H1 (cell line): ENCODE measurements around the gene PLK4. TPM values are rescaled to one million over a fixed set of nuclear protein-coding genes. Genes with fewer than 3 reads are reported as not detected.

ENCODE experiments used
- CTCF ChIA-PET: fragments of 300-600 bp; sonication (Branson Sonifier 250); formaldehyde crosslinking; loops from one replicate; lab custom pipeline; 2021; ENCODE audit not compliant: partially characterized antibody; lab: Charles Lee
- POLR2A ChIA-PET: fragments of 300-600 bp; sonication (Branson Sonifier 250); formaldehyde crosslinking; loops from one replicate; lab custom pipeline; 2021; ENCODE audit warnings: inconsistent platforms; ENCODE audit not compliant: partially characterized antibody; lab: Charles Lee
- DNase-seq, 2 experiments: peaks; one replicate each; pipeline versions ENCODE4 v3.0.0 to v3.0.0-alpha.2; 2010 to 2022; ENCODE audit warnings: low spot score in 2 of 2, low read depth in 1 of 2, mixed read lengths in 1 of 2
- FAIRE-seq: peaks from 2 replicates; lab custom pipeline; 2011; peaks lifted over from hg19 to GRCh38; lab: Jason Lieb, UNC
- H2AFZ ChIP-seq: 2 replicates; pipeline ENCODE4 v1.8.1; 2012; ENCODE audit warnings: low read length, inconsistent platforms
- H2AK5ac ChIP-seq: 2 replicates; pipeline ENCODE4 v1.6.1; 2013; ENCODE audit warnings: low read depth, low read length
- H2BK120ac ChIP-seq: replicated peaks from 2 replicates; pipeline ENCODE3; 2013; ENCODE audit warnings: low read depth, low read length, inconsistent platforms
- H2BK12ac ChIP-seq: 2 replicates; pipeline ENCODE4 v1.6.1; 2013; ENCODE audit warnings: low read depth, low read length
- H2BK15ac ChIP-seq: 2 replicates; pipeline ENCODE4 v1.6.1; 2013; ENCODE audit warnings: low read length
- H2BK20ac ChIP-seq: 2 replicates; pipeline ENCODE4 v1.6.1; 2013; ENCODE audit warnings: low read length
- H2BK5ac ChIP-seq: 2 replicates; pipeline ENCODE4 v1.6.1; 2013; ENCODE audit warnings: low read depth, low read length
- H3K14ac ChIP-seq: 2 replicates; pipeline ENCODE4 v1.6.1; 2013; ENCODE audit warnings: inconsistent platforms; ENCODE audit not compliant: insufficient read length
- H3K18ac ChIP-seq: 2 replicates; pipeline ENCODE4 v1.6.1; 2013; ENCODE audit warnings: low read length; ENCODE audit errors: extremely low read depth
- H3K23ac ChIP-seq: 2 replicates; pipeline ENCODE4 v1.6.1; 2013; ENCODE audit warnings: inconsistent platforms; ENCODE audit not compliant: insufficient read length
- H3K23me2 ChIP-seq: 2 replicates; pipeline ENCODE4 v1.6.1; 2013; ENCODE audit warnings: low read depth, low read length
- H3K27ac ChIP-seq: 2 replicates; pipeline ENCODE4 v1.6.1; 2011; ENCODE audit warnings: low read depth, low read length, inconsistent platforms
- H3K27me3 ChIP-seq, 4 experiments: replicated peaks in 1 of 4; 1 replicate in 1 of 4; 2 replicates in 3 of 4; pipeline versions ENCODE4 v1.6.1 to v1.8.1; 2011 to 2013; ENCODE audit warnings: low read length in 3 of 4, mild to moderate bottlenecking in 3 of 4, inconsistent platforms in 2 of 4, mixed read lengths in 2 of 4, moderate library complexity in 1 of 4; ENCODE audit not compliant: control insufficient read depth in 3 of 4, insufficient read depth in 3 of 4; ENCODE audit errors: extremely low read depth in 1 of 4
- H3K36me3 ChIP-seq, 4 experiments: 2 replicates each; pipeline versions ENCODE4 v1.6.1 to v1.8.1; 2011 to 2013; ENCODE audit warnings: mild to moderate bottlenecking in 4 of 4, low read length in 3 of 4, moderate library complexity in 2 of 4, control low read depth in 1 of 4, inconsistent platforms in 1 of 4; ENCODE audit not compliant: insufficient read depth in 4 of 4, control insufficient read depth in 2 of 4
- H3K4ac ChIP-seq: replicated peaks from 2 replicates; pipeline ENCODE3; 2013; ENCODE audit warnings: low read length, low read depth, mixed read lengths, inconsistent platforms; ENCODE audit not compliant: insufficient read length
- H3K4me1 ChIP-seq, 4 experiments: replicated peaks in 1 of 4; 1 replicate in 1 of 4; 2 replicates in 3 of 4; pipeline versions ENCODE4 v1.6.1 to v1.8.1; 2011 to 2013; ENCODE audit warnings: low read length in 3 of 4, inconsistent platforms in 2 of 4, mixed read lengths in 1 of 4; ENCODE audit not compliant: insufficient read depth in 4 of 4, control insufficient read depth in 3 of 4
- H3K4me2 ChIP-seq, 2 experiments: 2 replicates each; pipeline versions ENCODE4 v1.6.1 to v1.8.1; 2011 to 2013; ENCODE audit warnings: low read depth in 2 of 2, low read length in 2 of 2, control low read depth in 1 of 2, inconsistent platforms in 1 of 2, mild to moderate bottlenecking in 1 of 2; ENCODE audit not compliant: insufficient read depth in 1 of 2
- H3K4me3 ChIP-seq, 4 experiments: fragments of 200-600, 300-600 bp in 1 of 4; sonication (generic), shearing (Covaris generic), sonication (Bioruptor Twin) in 1 of 4; 2 replicates each; pipeline versions ENCODE4 v1.5.1 to v1.8.1; 2011 to 2016; ENCODE audit warnings: low read length in 4 of 4, low read depth in 3 of 4, control low read depth in 2 of 4, inconsistent platforms in 2 of 4, mild to moderate bottlenecking in 2 of 4, mixed read lengths in 1 of 4, moderate library complexity in 1 of 4; ENCODE audit not compliant: insufficient read depth in 2 of 4; ENCODE audit errors: extremely low read depth in 1 of 4
- H3K56ac ChIP-seq: replicated peaks from 2 replicates; pipeline ENCODE3; 2013; ENCODE audit warnings: low read depth, mild to moderate bottlenecking, mixed read lengths, low read length, inconsistent platforms; ENCODE audit not compliant: insufficient read length
- H3K79me1 ChIP-seq: 2 replicates; pipeline ENCODE4 v1.6.1; 2013; ENCODE audit warnings: low read depth, low read length, control low read depth
- H3K79me2 ChIP-seq, 2 experiments: 2 replicates each; pipeline versions ENCODE4 v1.6.1 to v1.8.1; 2012 to 2013; ENCODE audit warnings: low read length in 2 of 2, mild to moderate bottlenecking in 2 of 2, inconsistent platforms in 1 of 2; ENCODE audit not compliant: insufficient read depth in 2 of 2, control insufficient read depth in 1 of 2
- H3K9ac ChIP-seq, 4 experiments: replicated peaks in 1 of 4; 1 replicate in 1 of 4; 2 replicates in 3 of 4; pipeline versions ENCODE4 v1.6.1 to v1.8.1; 2011 to 2013; ENCODE audit warnings: low read depth in 3 of 4, low read length in 3 of 4, control low read depth in 2 of 4, mild to moderate bottlenecking in 2 of 4, moderate library complexity in 2 of 4, inconsistent platforms in 1 of 4; ENCODE audit errors: extremely low read depth in 1 of 4
- H3K9me3 ChIP-seq, 2 experiments: 2 replicates each; pipeline versions ENCODE4 v1.6.1 to v1.8.1; 2012 to 2013; ENCODE audit warnings: mild to moderate bottlenecking in 2 of 2, moderate library complexity in 2 of 2, control low read depth in 1 of 2, inconsistent platforms in 1 of 2, low read depth in 1 of 2, low read length in 1 of 2, mixed read lengths in 1 of 2; ENCODE audit not compliant: insufficient read depth in 2 of 2
- H4K20me1 ChIP-seq, 2 experiments: replicated peaks in 1 of 2; 2 replicates each; pipeline versions ENCODE3 to v1.8.1; 2011 to 2013; ENCODE audit warnings: inconsistent platforms in 2 of 2, low read length in 2 of 2, mild to moderate bottlenecking in 1 of 2; ENCODE audit not compliant: insufficient read depth in 2 of 2, control insufficient read depth in 1 of 2
- H4K5ac ChIP-seq: 2 replicates; pipeline ENCODE4 v1.6.1; 2013; ENCODE audit warnings: low read length, low read depth, mixed read lengths, inconsistent platforms; ENCODE audit not compliant: insufficient read length
- H4K8ac ChIP-seq: 2 replicates; pipeline ENCODE4 v1.8.0; 2013; ENCODE audit warnings: mild to moderate bottlenecking, moderate library complexity, low read length, inconsistent platforms; ENCODE audit not compliant: insufficient read depth; ENCODE audit errors: extremely low read depth
- H4K91ac ChIP-seq: replicated peaks from 2 replicates; pipeline ENCODE3; 2013; ENCODE audit warnings: low read length, mixed read lengths, inconsistent platforms; ENCODE audit not compliant: insufficient read length
- BRCA1 ChIP-seq: IDR thresholded peaks from 2 replicates; pipeline ENCODE4 v1.6.1; 2012; ENCODE audit warnings: low read depth, low read length, improper control_type of control experiment
- CBX5 ChIP-seq: fragments of 300-800, 300-1000 bp; sonication (generic); IDR thresholded peaks from 2 replicates; pipeline ENCODE4 v1.7.1; 2016; ENCODE audit warnings: antibody characterized with exemption, low read length, low read depth
- CHD2 ChIP-seq: IDR thresholded peaks from 2 replicates; pipeline ENCODE4 v1.6.1; 2012; ENCODE audit warnings: low read length, improper control_type of control experiment
- CTBP2 ChIP-seq: IDR thresholded peaks from 2 replicates; pipeline ENCODE4 v1.7.0; 2011; ENCODE audit warnings: borderline replicate concordance, mild to moderate bottlenecking, moderate library complexity, mixed read lengths, low read length; ENCODE audit not compliant: insufficient read depth, insufficient read length
- EP300 ChIP-seq, 2 experiments: IDR thresholded peaks; 1 replicate in 1 of 2; 2 replicates in 1 of 2; pipeline ENCODE4 v1.6.1; 2011 to 2012; ENCODE audit warnings: low read depth in 2 of 2, low read length in 2 of 2, mild to moderate bottlenecking in 2 of 2, borderline replicate concordance in 1 of 2, inconsistent platforms in 1 of 2, moderate library complexity in 1 of 2
- EZH2 ChIP-seq: fragments of 200-600 bp; sonication (generic); IDR thresholded peaks from 2 replicates; pipeline ENCODE4 v1.7.1; 2012; ENCODE audit warnings: low read depth, mild to moderate bottlenecking, moderate library complexity, low read length, inconsistent platforms; ENCODE audit not compliant: severe bottlenecking
- SIX5 ChIP-seq: IDR thresholded peaks from 2 replicates; pipeline ENCODE4 v1.6.1; 2011; ENCODE audit warnings: mild to moderate bottlenecking, low read depth, low read length
- SP1 ChIP-seq: IDR thresholded peaks from 2 replicates; pipeline ENCODE4 v1.6.1; 2011; ENCODE audit warnings: low read depth, low read length
- SP4 ChIP-seq: IDR thresholded peaks from 2 replicates; pipeline ENCODE4 v1.6.1; 2012; ENCODE audit warnings: low read length, inconsistent platforms
- WGBS, 2 experiments: shearing (Covaris generic) in 1 of 2; methylation state at CpG; one replicate each; pipeline versions ENCODE4 v1.1.6 to v1.1.7; 2013 to 2015; ENCODE audit warnings: low lambda C conversion rate in 2 of 2, mixed read lengths in 2 of 2, inconsistent platforms in 1 of 2, low coverage in 1 of 2, missing lambda C conversion rate in 1 of 2; ENCODE audit not compliant: insufficient replicate concordance in 2 of 2, insufficient coverage in 1 of 2, insufficient read length in 1 of 2; ENCODE audit errors: extremely low coverage in 1 of 2, missing lambda C conversion rate in 1 of 2; 5-methylcytosine and 5-hydroxymethylcytosine counted together
- polyA plus RNA-seq, 7 experiments: library from polyadenylated mRNA; depleted of rRNA in 3 of 7; stranded (reverse) in 5 of 7; unstranded in 2 of 7; fragments of >200 nt in 5 of 7; fragments of 200-250 nt in 2 of 7; gene quantifications; 1 replicate in 5 of 7; 2 replicates in 1 of 7; 4 replicates in 1 of 7; pipeline versions ENCODE4 v1.2.1 to v1.2.3, GENCODE V29; 2011 to 2013; ENCODE audit warnings: missing spikeins in 2 of 7, mixed read lengths in 2 of 7
- total RNA-seq: library from RNA; stranded (reverse); fragmentation: NEBNext Ultra II Directional; extraction: Animal tissue kit (Norgen Biotek cat#: 25700); gene quantifications from 2 replicates; pipeline ENCODE4 v1.2.1, GENCODE V29; 2021

PLK4 gene
- total and polyA plus RNA-seq, 2 of the 8 experiments (the other 6 are each of a cell fraction or from before 2014, with no cell fraction given), result 23.3 to 35.2 TPM

DNA sequence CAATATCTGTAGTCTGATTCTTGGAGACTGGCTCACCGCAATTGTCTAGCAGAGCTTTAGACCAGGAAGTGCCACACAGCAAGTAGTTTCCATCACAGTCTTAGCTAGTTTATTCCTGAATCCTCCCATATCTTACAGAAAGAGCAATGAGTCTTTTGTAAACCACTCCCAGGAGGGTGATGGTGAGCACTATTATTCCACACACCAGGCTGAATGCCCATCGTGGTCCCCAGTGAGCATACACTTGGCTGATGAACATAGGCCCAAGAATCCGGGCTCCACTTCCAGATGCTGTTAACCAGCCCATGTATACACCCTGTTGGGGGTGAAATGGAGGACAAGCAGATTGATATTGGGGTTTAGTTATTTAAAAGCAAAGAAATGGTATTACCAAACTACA is 39.8 kb downstream of the PLK4 start:
- ChIA-PET POLR2A (no interaction called here), CTCF (no interaction called here)
- Histone ChIP-seq H4K8ac (no peak overlapping the region), H3K56ac (no peak overlapping the region), H3K18ac (no peak overlapping the region), H3K9ac (no peak overlapping the region), H3K36me3 (peaks cover 0 to 20% (median 6%) of the 10 kb centered on the region in 4 experiments; a peak in 6 of 8 replicates), H4K5ac (no peak overlapping the region), H3K27me3 (no peaks in the 10 kb centered on the region), H3K4me3 (no peak overlapping the region), H3K4ac (no peak overlapping the region), H4K20me1 (no peaks in the 10 kb centered on the region), H3K79me1 (no peaks in the 10 kb centered on the region), H3K27ac (no peak overlapping the region), H2BK5ac (no peak overlapping the region), H3K23ac (no peak overlapping the region), H2AK5ac (no peak overlapping the region), H4K91ac (no peak overlapping the region), H3K14ac (no peak overlapping the region), H3K23me2 (no peaks in the 10 kb centered on the region), H2BK20ac (no peak overlapping the region), H2BK15ac (no peak overlapping the region), H3K9me3 (no peaks in the 10 kb centered on the region), H3K4me1 (no peaks in the 10 kb centered on the region), H3K4me2 (no peak overlapping the region), H2BK120ac (no peak overlapping the region), H2BK12ac (no peak overlapping the region), H3K79me2 (no peaks in the 10 kb centered on the region), H2AFZ (no peak overlapping the region)
- no peak for FAIRE-seq
- TF ChIP-seq CHD2 (no peak), SP4 (no peak), SIX5 (no peak), EZH2 (no peak), SP1 (no peak), CBX5 (no peak), EP300 (IDR thresholded peaks at IDR 0.05; ENCODE audit: borderline replicate concordance in 1 of 2, low read depth in 2 of 2, low read length in 2 of 2) (no peak), CTBP2 (no peak), BRCA1 (no peak)
- no peak for DNase-seq
- WGBS, 2 experiments, result 95% methylated on average over 3 of the region's 3 CpGs; no CpG with 5 or more reads in 1 of the 2 experiments
